Measurements from ENCODE around the gene JAG2. TPM values are rescaled to one million over a fixed set of nuclear protein-coding genes. Genes with fewer than 3 reads are reported as not detected.

JAG2 gene
- total RNA-seq, 3 donors from 2014 or later (not counting 1 experiment from before 2014, with no cell fraction given): 3.5 to 6.6 (median 6.1) TPM

- ATAC-seq (no peak), DNase-seq (no peak)
- H3K27ac ChIP-seq (ENCODE audit: low read length): no peak overlapping the region
- H3K27me3 ChIP-seq (ENCODE audit: control insufficient read depth, insufficient read depth, low read length): no peaks in the 10 kb centered on the region
- intact Hi-C loops (cut with micrococcal nuclease): no loop called here
- 96% methylated on average over 18 of the region's 18 CpGs for WGBS (ENCODE audit: insufficient coverage)
- H3K36me3 ChIP-seq (ENCODE audit: control insufficient read depth, insufficient read depth, low read length): peaks cover 21% of the 10 kb centered on the region
- H3K4me3 ChIP-seq (ENCODE audit: low read length): no peak overlapping the region
- Mint-ChIP-seq H3K4me3 (no peak overlapping the region), H3K27ac (no peak overlapping the region), H3K27me3 (ENCODE audit: low read depth in 2 of 2) (no peaks in the 10 kb centered on the region), H3K9me3 (no peaks in the 10 kb centered on the region), H3K36me3 (no peaks in the 10 kb centered on the region), H3K4me1 (peaks cover 7 to 8% of the 10 kb centered on the region in 2 donors)
- TF ChIP-seq, protein P1, sequence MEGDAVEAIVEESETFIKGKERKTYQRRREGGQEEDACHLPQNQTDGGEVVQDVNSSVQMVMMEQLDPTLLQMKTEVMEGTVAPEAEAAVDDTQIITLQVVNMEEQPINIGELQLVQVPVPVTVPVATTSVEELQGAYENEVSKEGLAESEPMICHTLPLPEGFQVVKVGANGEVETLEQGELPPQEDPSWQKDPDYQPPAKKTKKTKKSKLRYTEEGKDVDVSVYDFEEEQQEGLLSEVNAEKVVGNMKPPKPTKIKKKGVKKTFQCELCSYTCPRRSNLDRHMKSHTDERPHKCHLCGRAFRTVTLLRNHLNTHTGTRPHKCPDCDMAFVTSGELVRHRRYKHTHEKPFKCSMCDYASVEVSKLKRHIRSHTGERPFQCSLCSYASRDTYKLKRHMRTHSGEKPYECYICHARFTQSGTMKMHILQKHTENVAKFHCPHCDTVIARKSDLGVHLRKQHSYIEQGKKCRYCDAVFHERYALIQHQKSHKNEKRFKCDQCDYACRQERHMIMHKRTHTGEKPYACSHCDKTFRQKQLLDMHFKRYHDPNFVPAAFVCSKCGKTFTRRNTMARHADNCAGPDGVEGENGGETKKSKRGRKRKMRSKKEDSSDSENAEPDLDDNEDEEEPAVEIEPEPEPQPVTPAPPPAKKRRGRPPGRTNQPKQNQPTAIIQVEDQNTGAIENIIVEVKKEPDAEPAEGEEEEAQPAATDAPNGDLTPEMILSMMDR (IDR thresholded peaks at IDR 0.05): no peak
- H3K4me1 ChIP-seq (ENCODE audit: control insufficient read depth, insufficient read depth, low read length): no peaks in the 10 kb centered on the region
- no peaks in the 10 kb centered on the region for H3K9me3 ChIP-seq (ENCODE audit: control insufficient read depth, insufficient read depth, low read length)
These were observed 44.1 kb upstream of the JAG2 start for GRCh38 chr14:105212541-105213300.

GRCh38 chr14:105211758-105212089 lies 43.1 kb upstream of the JAG2 start:
- peaks cover 16% of the 10 kb centered on the region for H3K36me3 ChIP-seq (ENCODE audit: control insufficient read depth, insufficient read depth, low read length)
- intact Hi-C loops (cut with micrococcal nuclease): no loop called here
- no peaks in the 10 kb centered on the region for H3K27me3 ChIP-seq (ENCODE audit: control insufficient read depth, insufficient read depth, low read length)

GRCh38 chr14:105211086-105211757 lies 42.6 kb upstream of the JAG2 start:
- no peaks in the 10 kb centered on the region for H3K27me3 Mint-ChIP-seq (ENCODE audit: low read depth in 2 of 2)
- H3K9me3 Mint-ChIP-seq: no peaks in the 10 kb centered on the region
- no peak for DNase-seq
- Histone ChIP-seq H3K27me3 (ENCODE audit: control insufficient read depth, insufficient read depth, low read length) (no peaks in the 10 kb centered on the region), H3K4me1 (ENCODE audit: control insufficient read depth, insufficient read depth, low read length) (no peaks in the 10 kb centered on the region), H3K4me3 (ENCODE audit: low read length) (no peak overlapping the region), H3K27ac (ENCODE audit: low read length) (no peak overlapping the region), H3K9me3 (ENCODE audit: control insufficient read depth, insufficient read depth, low read length) (no peaks in the 10 kb centered on the region), H3K36me3 (ENCODE audit: control insufficient read depth, insufficient read depth, low read length) (peaks cover 16% of the 10 kb centered on the region)
- no peaks in the 10 kb centered on the region for H3K36me3 Mint-ChIP-seq
- no peak overlapping the region for H3K4me3 Mint-ChIP-seq
- peaks cover 7 to 8% of the 10 kb centered on the region in 2 donors for H3K4me1 Mint-ChIP-seq
- WGBS (ENCODE audit: insufficient coverage): 95% methylated on average over 23 of the region's 23 CpGs
- TF ChIP-seq, protein P1 (IDR thresholded peaks at IDR 0.05): no peak
- H3K27ac Mint-ChIP-seq: no peak overlapping the region
- no peak for ATAC-seq
- intact Hi-C loops (cut with micrococcal nuclease): no loop called here

More at GRCh38 chr14:105211758-105212089, 43.1 kb upstream of the JAG2 start:
- no peak overlapping the region for H3K4me3 Mint-ChIP-seq
- no peak for DNase-seq
- TF ChIP-seq, protein P1 (IDR thresholded peaks at IDR 0.05): no peak
- 90% methylated on average over 9 of the region's 9 CpGs for WGBS (ENCODE audit: insufficient coverage)
- no peak overlapping the region for H3K27ac Mint-ChIP-seq
- no peaks in the 10 kb centered on the region for H3K27me3 Mint-ChIP-seq (ENCODE audit: low read depth in 2 of 2)
- H3K4me3 ChIP-seq (ENCODE audit: low read length): no peak overlapping the region
- peaks cover 7 to 8% of the 10 kb centered on the region in 2 donors for H3K4me1 Mint-ChIP-seq
- no peaks in the 10 kb centered on the region for H3K4me1 ChIP-seq (ENCODE audit: control insufficient read depth, insufficient read depth, low read length)
- H3K9me3 ChIP-seq (ENCODE audit: control insufficient read depth, insufficient read depth, low read length): no peaks in the 10 kb centered on the region
- no peak for ATAC-seq
- no peaks in the 10 kb centered on the region for H3K36me3 Mint-ChIP-seq
- no peaks in the 10 kb centered on the region for H3K9me3 Mint-ChIP-seq
- no peak overlapping the region for H3K27ac ChIP-seq (ENCODE audit: low read length)

Data from natural killer cell (primary cell).